HCT116 (cell line): ENCODE data around the gene C1QTNF12. TPM values are rescaled to one million over a fixed set of nuclear protein-coding genes. Genes with fewer than 3 reads are reported as not detected.

Experiments used
- ATAC-seq: fragments of 200-7000 bp; cut with Tn5 transposase; 2 replicates; pipeline ENCODE4 v1.9.1; 2020; ENCODE audit warnings: mild to moderate bottlenecking, moderate library complexity
- BruUV-seq: library from RNA; stranded (reverse); fragments of 400-500 nt; replicated peaks from 2 replicates; lab custom pipeline; 2021; lab: Mats Ljungman, UMichigan
- CTCF ChIA-PET: fragments of 300-600 bp; sonication (Branson Sonifier 250); formaldehyde crosslinking; loops from one replicate; lab custom pipeline; 2021; ENCODE audit warnings: antibody characterized with exemption; lab: Charles Lee
- POLR2A ChIA-PET: fragments of 300-600, 350-600 bp; sonication (Branson Sonifier 250); formaldehyde crosslinking; loops from one replicate; lab custom pipeline; 2021; ENCODE audit warnings: antibody characterized with exemption; lab: Charles Lee
- RAD21 ChIA-PET, 2 experiments: fragments of 300-600 bp; sonication (Branson Sonifier 250); formaldehyde crosslinking; loops; one replicate each; lab custom pipeline; 2023; ENCODE audit warnings: low total read pairs in 2 of 2; ENCODE audit not compliant: uncharacterized antibody in 2 of 2, unreplicated experiment in 2 of 2, low non-redundant PET in 1 of 2; lab: Charles Lee
- DNase-seq: peaks from one replicate; pipeline ENCODE4 v3.0.0-alpha.2; 2010; ENCODE audit warnings: low read depth, low spot score
- H2AFZ ChIP-seq: fragments of 200-600 bp; shearing (Covaris generic), sonication (generic); 2 replicates; pipeline ENCODE4 v1.6.1; 2017; ENCODE audit warnings: low read depth, mixed run types, mixed read lengths, antibody characterized with exemption, low read length; ENCODE audit not compliant: poor library complexity, severe bottlenecking
- H3K27ac ChIP-seq: 2 replicates; pipeline ENCODE4 v1.5.1; 2012; ENCODE audit warnings: low read depth, low read length
- H3K27me3 ChIP-seq: fragments of 200-600 bp; sonication (generic); 2 replicates; pipeline ENCODE4 v1.6.1; 2016; ENCODE audit warnings: mixed run types, low read length, mixed read lengths; ENCODE audit not compliant: insufficient read depth
- H3K36me3 ChIP-seq, 2 experiments: fragments of 200-500 bp in 1 of 2; fragments of 200-600 bp in 1 of 2; sonication (Bioruptor generic) in 1 of 2; sonication (generic) in 1 of 2; 2 replicates each; pipeline versions ENCODE4 v1.5.1 to v1.6.1; 2014 to 2016; ENCODE audit warnings: low read length in 2 of 2, inconsistent platforms in 1 of 2, mixed read lengths in 1 of 2, mixed run types in 1 of 2; ENCODE audit not compliant: insufficient read depth in 2 of 2, control insufficient read depth in 1 of 2
- H3K4me1 ChIP-seq, 2 experiments: fragments of 200-600 bp in 1 of 2; sonication (generic) in 1 of 2; 2 replicates each; pipeline versions ENCODE4 v1.5.1 to v1.6.1; 2012 to 2017; ENCODE audit warnings: low read length in 2 of 2, inconsistent platforms in 1 of 2, mild to moderate bottlenecking in 1 of 2, mixed read lengths in 1 of 2, mixed run types in 1 of 2, moderate library complexity in 1 of 2; ENCODE audit not compliant: insufficient read depth in 2 of 2, control insufficient read depth in 1 of 2
- H3K4me2 ChIP-seq: fragments of 200-600 bp; sonication (generic); 2 replicates; pipeline ENCODE4 v1.6.1; 2017; ENCODE audit warnings: mixed run types, low read length, mixed read lengths
- H3K4me3 ChIP-seq, 2 experiments: fragments of 200-600 bp in 1 of 2; sonication (generic) in 1 of 2; replicated peaks in 1 of 2; 2 replicates each; pipeline ENCODE4 v1.5.1; 2011 to 2016; ENCODE audit warnings: low read length in 2 of 2, control low read depth in 1 of 2, low read depth in 1 of 2, mild to moderate bottlenecking in 1 of 2, mixed read lengths in 1 of 2, mixed run types in 1 of 2
- H3K79me2 ChIP-seq: fragments of 200-600 bp; sonication (generic); 2 replicates; pipeline ENCODE4 v1.6.1; 2017; ENCODE audit warnings: mild to moderate bottlenecking, mixed run types, low read length, moderate library complexity, mixed read lengths; ENCODE audit not compliant: insufficient read depth
- H3K9ac ChIP-seq: fragments of 200-600 bp; sonication (generic); 2 replicates; pipeline ENCODE4 v1.6.1; 2016; ENCODE audit warnings: low read length, mixed read lengths
- H3K9me2 ChIP-seq: fragments of 200-600 bp; sonication (generic), shearing (Covaris generic); 2 replicates; pipeline ENCODE4 v1.6.1; 2017; ENCODE audit warnings: mixed run types, mild to moderate bottlenecking, moderate library complexity; ENCODE audit not compliant: insufficient read depth
- H3K9me3 ChIP-seq, 2 experiments: fragments of 200-500 bp in 1 of 2; fragments of 200-600 bp in 1 of 2; sonication (Bioruptor generic) in 1 of 2; sonication (generic) in 1 of 2; 2 replicates each; pipeline ENCODE4 v1.6.1; 2014 to 2017; ENCODE audit warnings: low read length in 2 of 2, mixed read lengths in 2 of 2, inconsistent platforms in 1 of 2, low read depth in 1 of 2, mild to moderate bottlenecking in 1 of 2, mixed run types in 1 of 2, moderate library complexity in 1 of 2; ENCODE audit not compliant: control insufficient read depth in 1 of 2, insufficient read depth in 1 of 2
- H4K20me1 ChIP-seq: fragments of 200-600 bp; sonication (generic), shearing (Covaris generic); 2 replicates; pipeline ENCODE4 v1.6.1; 2017; ENCODE audit warnings: mixed run types, mild to moderate bottlenecking, moderate library complexity; ENCODE audit not compliant: insufficient read depth
- POLR2AphosphoS5 ChIP-seq: IDR thresholded peaks from 2 replicates; pipeline ENCODE4 v1.6.1; 2011; ENCODE audit warnings: mild to moderate bottlenecking, low read depth, low read length, moderate library complexity
- SIN3A ChIP-seq: IDR thresholded peaks from 2 replicates; pipeline ENCODE4 v1.6.1; 2012; ENCODE audit warnings: low read depth
- SP1 ChIP-seq: IDR thresholded peaks from 2 replicates; pipeline ENCODE4 v1.6.1; 2012; ENCODE audit warnings: low read depth
- TCF7L2 ChIP-seq: IDR thresholded peaks from 2 replicates; pipeline ENCODE4 v1.7.0; 2011; ENCODE audit warnings: borderline replicate concordance, inconsistent platforms; ENCODE audit not compliant: insufficient read depth, insufficient read length; ENCODE audit errors: extremely low read depth
- YY1 ChIP-seq: IDR thresholded peaks from 2 replicates; pipeline ENCODE4 v1.6.1; 2011; ENCODE audit warnings: low read length, low read depth, moderate library complexity, mild to moderate bottlenecking; ENCODE audit not compliant: insufficient replicate concordance; ENCODE audit errors: extremely low read depth
- intact Hi-C: fragments of 100-400 bp; cut with micrococcal nuclease; formaldehyde crosslinking; loops from 2 replicates; pipeline ENCODE4 v1.10.0; 2022
- total RNA-seq: library from RNA; stranded (reverse); gene quantifications from one replicate; pipeline ENCODE4 v1.2.1, GENCODE V29; 2021; ENCODE audit not compliant: unreplicated experiment
- TF ChIP-seq, protein P1 (sequence below): IDR thresholded peaks from 2 replicates; pipeline ENCODE4 v1.6.1; 2012; ENCODE audit warnings: low read depth
- TF ChIP-seq, protein P2 (sequence below): IDR thresholded peaks from 2 replicates; pipeline ENCODE4 v1.6.1; 2011; ENCODE audit warnings: mild to moderate bottlenecking, low read length, moderate library complexity; ENCODE audit not compliant: insufficient replicate concordance; ENCODE audit errors: extremely low read depth
- TF ChIP-seq, protein P3 (sequence below): IDR thresholded peaks from 2 replicates; pipeline ENCODE4 v1.6.1; 2012

Gene C1QTNF12
- total RNA-seq, 1 experiment from 2014 or later, result 6.9 TPM

DNA sequence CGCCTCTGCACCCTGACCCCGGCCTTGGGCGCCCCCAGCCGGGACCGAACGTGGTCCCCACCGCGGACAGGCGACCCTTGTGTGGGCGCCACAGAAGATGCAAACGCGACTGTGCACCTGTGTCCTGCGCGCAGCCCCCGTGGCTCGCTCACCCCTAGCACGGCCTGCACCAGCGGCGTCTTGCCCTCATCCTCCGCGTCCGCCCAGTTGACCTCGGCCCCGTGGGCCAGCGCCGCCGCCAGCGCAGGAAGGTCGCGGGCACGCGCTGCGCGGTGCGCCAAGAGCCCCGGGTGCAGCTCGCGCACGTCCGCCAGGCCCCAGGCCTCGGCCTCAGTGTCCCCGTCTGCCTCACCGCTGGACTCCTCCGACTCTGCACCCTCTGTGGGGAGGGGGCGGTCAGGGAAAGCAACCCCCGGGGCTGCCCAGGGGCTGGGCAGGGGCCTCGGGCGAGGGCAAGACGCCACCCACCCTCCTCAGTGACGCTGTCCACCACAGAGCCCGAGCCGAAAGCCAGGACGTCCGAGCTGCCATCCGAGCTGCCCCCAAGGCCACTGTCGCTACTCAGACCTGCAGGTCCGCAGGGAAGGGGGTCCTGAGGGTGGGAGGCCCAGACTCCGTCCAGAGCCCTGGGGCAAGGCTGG, 47.8 kb upstream of the C1QTNF12 start:
- ATAC-seq, result no peak
- Histone ChIP-seq H4K20me1 (no peaks in the 10 kb centered on the region), H3K4me2 (no peak overlapping the region; the same call in 1 of the 2 replicates), H3K79me2 (no peaks in the 10 kb centered on the region), H3K9ac (no peak overlapping the region), H3K36me3 (no peaks in the 10 kb centered on the region), H3K27me3 (no peaks in the 10 kb centered on the region), H3K4me1 (peaks cover 14 to 34% of the 10 kb centered on the region in 2 experiments), H3K9me2 (no peaks in the 10 kb centered on the region), H3K27ac (peak overlapping the region; percentile 38; the same call in 1 of the 2 replicates), H2AFZ (no peak overlapping the region), H3K9me3 (no peaks in the 10 kb centered on the region), H3K4me3 (no peak overlapping the region)
- intact Hi-C loops, result no loop called here
- CTCF ChIA-PET, result no interaction called here
- TF ChIP-seq YY1 (no peak), POLR2AphosphoS5 (no peak), SIN3A (no peak), TCF7L2 (no peak), SP1 (no peak)
- TF ChIP-seq, protein P1, sequence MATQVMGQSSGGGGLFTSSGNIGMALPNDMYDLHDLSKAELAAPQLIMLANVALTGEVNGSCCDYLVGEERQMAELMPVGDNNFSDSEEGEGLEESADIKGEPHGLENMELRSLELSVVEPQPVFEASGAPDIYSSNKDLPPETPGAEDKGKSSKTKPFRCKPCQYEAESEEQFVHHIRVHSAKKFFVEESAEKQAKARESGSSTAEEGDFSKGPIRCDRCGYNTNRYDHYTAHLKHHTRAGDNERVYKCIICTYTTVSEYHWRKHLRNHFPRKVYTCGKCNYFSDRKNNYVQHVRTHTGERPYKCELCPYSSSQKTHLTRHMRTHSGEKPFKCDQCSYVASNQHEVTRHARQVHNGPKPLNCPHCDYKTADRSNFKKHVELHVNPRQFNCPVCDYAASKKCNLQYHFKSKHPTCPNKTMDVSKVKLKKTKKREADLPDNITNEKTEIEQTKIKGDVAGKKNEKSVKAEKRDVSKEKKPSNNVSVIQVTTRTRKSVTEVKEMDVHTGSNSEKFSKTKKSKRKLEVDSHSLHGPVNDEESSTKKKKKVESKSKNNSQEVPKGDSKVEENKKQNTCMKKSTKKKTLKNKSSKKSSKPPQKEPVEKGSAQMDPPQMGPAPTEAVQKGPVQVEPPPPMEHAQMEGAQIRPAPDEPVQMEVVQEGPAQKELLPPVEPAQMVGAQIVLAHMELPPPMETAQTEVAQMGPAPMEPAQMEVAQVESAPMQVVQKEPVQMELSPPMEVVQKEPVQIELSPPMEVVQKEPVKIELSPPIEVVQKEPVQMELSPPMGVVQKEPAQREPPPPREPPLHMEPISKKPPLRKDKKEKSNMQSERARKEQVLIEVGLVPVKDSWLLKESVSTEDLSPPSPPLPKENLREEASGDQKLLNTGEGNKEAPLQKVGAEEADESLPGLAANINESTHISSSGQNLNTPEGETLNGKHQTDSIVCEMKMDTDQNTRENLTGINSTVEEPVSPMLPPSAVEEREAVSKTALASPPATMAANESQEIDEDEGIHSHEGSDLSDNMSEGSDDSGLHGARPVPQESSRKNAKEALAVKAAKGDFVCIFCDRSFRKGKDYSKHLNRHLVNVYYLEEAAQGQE, result no peak
- TF ChIP-seq, protein P2, sequence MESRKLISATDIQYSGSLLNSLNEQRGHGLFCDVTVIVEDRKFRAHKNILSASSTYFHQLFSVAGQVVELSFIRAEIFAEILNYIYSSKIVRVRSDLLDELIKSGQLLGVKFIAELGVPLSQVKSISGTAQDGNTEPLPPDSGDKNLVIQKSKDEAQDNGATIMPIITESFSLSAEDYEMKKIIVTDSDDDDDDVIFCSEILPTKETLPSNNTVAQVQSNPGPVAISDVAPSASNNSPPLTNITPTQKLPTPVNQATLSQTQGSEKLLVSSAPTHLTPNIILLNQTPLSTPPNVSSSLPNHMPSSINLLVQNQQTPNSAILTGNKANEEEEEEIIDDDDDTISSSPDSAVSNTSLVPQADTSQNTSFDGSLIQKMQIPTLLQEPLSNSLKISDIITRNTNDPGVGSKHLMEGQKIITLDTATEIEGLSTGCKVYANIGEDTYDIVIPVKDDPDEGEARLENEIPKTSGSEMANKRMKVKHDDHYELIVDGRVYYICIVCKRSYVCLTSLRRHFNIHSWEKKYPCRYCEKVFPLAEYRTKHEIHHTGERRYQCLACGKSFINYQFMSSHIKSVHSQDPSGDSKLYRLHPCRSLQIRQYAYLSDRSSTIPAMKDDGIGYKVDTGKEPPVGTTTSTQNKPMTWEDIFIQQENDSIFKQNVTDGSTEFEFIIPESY, result no peak
- TF ChIP-seq, protein P3, sequence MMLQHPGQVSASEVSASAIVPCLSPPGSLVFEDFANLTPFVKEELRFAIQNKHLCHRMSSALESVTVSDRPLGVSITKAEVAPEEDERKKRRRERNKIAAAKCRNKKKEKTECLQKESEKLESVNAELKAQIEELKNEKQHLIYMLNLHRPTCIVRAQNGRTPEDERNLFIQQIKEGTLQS, result no peak
- BruUV-seq, result no TSS peak
- RAD21 ChIA-PET, result no interaction called here
- no peak for DNase-seq
- POLR2A ChIA-PET, result interaction anchor here (0.6 kb wide), 1 partner anchor 220 kb away, joined by 3 read pairs; the partner anchor contains the start of gene RNF223
